Measurements from ENCODE around the gene SEMA6D.

- TF ChIP-seq, protein P1, sequence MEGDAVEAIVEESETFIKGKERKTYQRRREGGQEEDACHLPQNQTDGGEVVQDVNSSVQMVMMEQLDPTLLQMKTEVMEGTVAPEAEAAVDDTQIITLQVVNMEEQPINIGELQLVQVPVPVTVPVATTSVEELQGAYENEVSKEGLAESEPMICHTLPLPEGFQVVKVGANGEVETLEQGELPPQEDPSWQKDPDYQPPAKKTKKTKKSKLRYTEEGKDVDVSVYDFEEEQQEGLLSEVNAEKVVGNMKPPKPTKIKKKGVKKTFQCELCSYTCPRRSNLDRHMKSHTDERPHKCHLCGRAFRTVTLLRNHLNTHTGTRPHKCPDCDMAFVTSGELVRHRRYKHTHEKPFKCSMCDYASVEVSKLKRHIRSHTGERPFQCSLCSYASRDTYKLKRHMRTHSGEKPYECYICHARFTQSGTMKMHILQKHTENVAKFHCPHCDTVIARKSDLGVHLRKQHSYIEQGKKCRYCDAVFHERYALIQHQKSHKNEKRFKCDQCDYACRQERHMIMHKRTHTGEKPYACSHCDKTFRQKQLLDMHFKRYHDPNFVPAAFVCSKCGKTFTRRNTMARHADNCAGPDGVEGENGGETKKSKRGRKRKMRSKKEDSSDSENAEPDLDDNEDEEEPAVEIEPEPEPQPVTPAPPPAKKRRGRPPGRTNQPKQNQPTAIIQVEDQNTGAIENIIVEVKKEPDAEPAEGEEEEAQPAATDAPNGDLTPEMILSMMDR (IDR thresholded peaks at IDR 0.05), result no peak
- no peak for TF ChIP-seq EP300 (IDR thresholded peaks at IDR 0.05)
These were observed 19.0 kb downstream of the SEMA6D start for GRCh38 chr15:47736143-47736786.

All from suprapubic skin (tissue), 3 donors.